GM23338 (cell line): ENCODE results near the gene EVL.

ENCODE experiments used
- CREB1 ChIP-seq: fragments of 250-450 bp; sonication (Bioruptor Pico); IDR thresholded peaks from 2 replicates; pipeline ENCODE4 v1.5.0; 2020; ENCODE audit warnings: low read depth, mild to moderate bottlenecking, moderate library complexity
- CTCF ChIP-seq, 2 experiments: fragments of 200-600 bp in 1 of 2; sonication (generic) in 1 of 2; conservative IDR thresholded peaks; 2 replicates each; pipeline versions ENCODE4 v1.5.1 to v1.6.1; 2016 to 2017; ENCODE audit warnings: antibody characterized with exemption in 2 of 2, low read depth in 2 of 2, mild to moderate bottlenecking in 2 of 2, moderate library complexity in 1 of 2
- ETS1 ChIP-seq: IDR thresholded peaks from 2 replicates; pipeline ENCODE4 v1.6.1; 2016; ENCODE audit warnings: antibody characterized with exemption
- EZH2 ChIP-seq: fragments of 200-600 bp; sonication (generic); IDR thresholded peaks from one replicate; pipeline ENCODE4 v1.8.0; 2017; ENCODE audit warnings: antibody characterized with exemption, mild to moderate bottlenecking, low read depth; ENCODE audit not compliant: unreplicated experiment
- EZH2phosphoT487 ChIP-seq: fragments of 200-600 bp; sonication (generic); IDR thresholded peaks from one replicate; pipeline ENCODE4 v1.8.1; 2018; ENCODE audit warnings: antibody characterized with exemption; ENCODE audit not compliant: unreplicated experiment
- JUNB ChIP-seq: IDR thresholded peaks from one replicate; pipeline ENCODE4 v1.6.1; 2016; ENCODE audit warnings: antibody characterized with exemption; ENCODE audit not compliant: unreplicated experiment
- POLR2AphosphoS5 ChIP-seq: IDR thresholded peaks from 2 replicates; pipeline ENCODE4 v1.6.1; 2016; ENCODE audit warnings: antibody characterized with exemption, low read depth
- REST ChIP-seq: IDR thresholded peaks from one replicate; pipeline ENCODE4 v1.6.1; 2018; ENCODE audit warnings: antibody characterized with exemption; ENCODE audit not compliant: unreplicated experiment
- STAT1 ChIP-seq: IDR thresholded peaks from one replicate; pipeline ENCODE4 v1.6.1; 2016; ENCODE audit warnings: antibody characterized with exemption; ENCODE audit not compliant: unreplicated experiment
- ZNF462 ChIP-seq: fragments of 250-450 bp; sonication (Bioruptor Pico); IDR thresholded peaks from 2 replicates; pipeline ENCODE4 v1.5.0; 2020; ENCODE audit warnings: mild to moderate bottlenecking, moderate library complexity

GRCh38 chr14:100137173-100137572, 72.0 kb downstream of the EVL start:
- TF ChIP-seq POLR2AphosphoS5 (no peak), CTCF (conservative IDR thresholded peaks at IDR 0.05; ENCODE audit: low read depth in 2 of 2) (no peak), ETS1 (no peak), STAT1 (no peak), REST (no peak), EZH2 (no peak), EZH2phosphoT487 (no peak), CREB1 (CRISPR knock-in tag) (no peak), JUNB (no peak), ZNF462 (no peak)
